ENCODE measurements around the gene VMO1.
"Not testable (repeated sequence)": the region's sequence is repeated elsewhere in the genome, so short reads cannot be mapped to it uniquely, and the experiment has no call there.

The VMO1 gene, protein sequence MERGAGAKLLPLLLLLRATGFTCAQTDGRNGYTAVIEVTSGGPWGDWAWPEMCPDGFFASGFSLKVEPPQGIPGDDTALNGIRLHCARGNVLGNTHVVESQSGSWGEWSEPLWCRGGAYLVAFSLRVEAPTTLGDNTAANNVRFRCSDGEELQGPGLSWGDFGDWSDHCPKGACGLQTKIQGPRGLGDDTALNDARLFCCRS

DNA sequence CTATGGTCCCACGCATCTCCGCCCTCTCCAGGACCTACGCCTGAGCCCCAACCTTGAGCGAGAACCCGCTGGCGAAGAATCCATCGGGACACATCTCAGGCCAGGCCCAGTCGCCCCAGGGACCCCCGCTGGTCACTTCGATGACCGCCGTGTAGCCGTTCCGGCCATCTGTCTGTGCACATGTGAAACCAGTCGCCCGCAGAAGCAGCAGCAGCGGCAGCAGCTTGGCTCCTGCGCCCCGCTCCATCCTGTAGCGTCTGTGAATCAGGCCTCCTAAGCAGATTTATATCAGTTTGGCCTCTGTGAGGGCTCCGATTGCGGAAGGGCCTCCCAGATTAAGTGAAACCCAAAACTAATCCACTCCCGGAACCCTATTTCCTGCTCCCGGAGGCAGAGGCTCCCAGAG lies at the start of gene VMO1:
TSS of gene VMO1 (minus strand) at position 259 of the 406 bp plus-strand sequence. CDS start at position 247, 12 bp downstream.
- DNase-seq (ENCODE audit: insufficient read length, low spot score) = no peak
- FAIRE-seq = no peak

- DNase-seq (ENCODE audit: insufficient read length, low spot score) (no peak), FAIRE-seq (no peak)
These were observed 48.5 kb upstream of the VMO1 start for GRCh38 chr17:4834681-4835020.

DNA sequence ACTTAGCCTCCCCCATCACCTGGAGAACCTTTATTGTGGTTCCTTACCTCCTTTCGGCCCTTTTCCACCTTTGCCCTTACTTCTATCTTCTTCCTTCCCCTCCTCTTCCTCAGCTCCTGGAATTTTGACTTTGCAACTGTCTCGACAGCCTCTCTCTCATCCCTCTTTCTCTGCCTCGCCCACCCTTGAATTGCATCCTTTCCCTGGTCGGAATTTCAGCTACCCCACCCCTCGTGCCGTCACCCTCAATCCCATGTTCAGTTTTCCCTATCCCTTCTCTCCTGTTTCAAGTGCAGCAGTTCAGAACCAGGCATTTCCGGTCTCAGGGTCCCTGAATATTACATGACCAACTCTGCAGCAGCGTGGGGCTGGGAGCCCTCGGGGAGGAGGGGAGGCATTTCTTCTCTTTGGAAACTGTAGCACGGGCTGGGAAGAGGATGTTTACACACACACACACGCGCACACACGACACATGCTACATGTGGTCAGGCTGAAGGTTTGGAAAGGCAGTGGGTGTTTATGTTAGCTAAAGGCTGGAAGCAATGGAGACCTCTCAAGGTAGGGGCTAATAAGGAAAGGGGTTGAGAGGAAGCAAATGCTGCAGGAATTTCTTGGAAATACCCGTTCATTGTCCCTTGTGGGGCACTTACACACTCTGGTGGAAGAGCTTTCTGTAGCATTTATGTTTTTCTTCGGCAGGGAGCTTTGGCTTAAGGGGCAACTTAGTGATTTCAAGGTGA lies 47.9 kb upstream of the VMO1 start:
- DNase-seq (ENCODE audit: insufficient read length, low spot score) (no peak), FAIRE-seq (no peak)

DNA sequence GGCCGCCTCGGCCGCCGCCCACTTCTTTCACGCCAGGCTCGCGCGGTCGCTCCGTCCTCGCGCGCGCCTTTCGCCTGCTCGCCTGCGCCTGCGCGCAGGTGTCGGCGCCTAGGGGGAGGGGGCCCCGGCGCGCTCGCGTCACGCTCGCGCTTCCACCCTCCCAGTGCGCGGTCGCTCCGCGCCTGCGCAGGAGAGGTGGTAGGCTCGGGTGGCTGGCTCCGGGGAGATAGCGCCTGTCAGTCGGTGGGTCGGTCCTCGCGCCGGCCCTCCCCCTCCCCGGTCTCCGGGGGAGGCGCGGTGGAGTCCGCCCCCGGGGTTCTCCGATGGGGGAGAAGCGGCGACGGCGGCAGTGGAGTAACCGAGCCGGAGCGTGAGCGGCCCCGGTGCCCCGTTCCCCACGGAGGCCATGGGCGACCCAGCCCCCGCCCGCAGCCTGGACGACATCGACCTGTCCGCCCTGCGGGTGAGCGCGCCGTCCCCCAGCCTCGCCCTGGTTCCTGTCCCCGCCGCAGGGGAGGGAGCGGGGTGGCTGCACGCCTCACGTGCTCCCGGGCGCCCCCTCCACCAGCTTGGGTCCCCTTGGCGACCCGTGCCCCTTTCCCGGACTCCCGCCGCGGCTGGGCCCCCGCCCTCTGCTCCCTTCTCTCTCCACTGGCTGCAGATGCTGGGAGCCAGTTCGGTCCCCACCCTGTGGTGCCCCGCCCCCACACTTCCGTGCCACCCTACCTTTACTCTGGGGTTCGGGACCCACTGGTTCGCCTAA lies 47.2 kb upstream of the VMO1 start, which contains the start of gene MINK1:
TSS of gene MINK1 (plus strand) at position 163 of the 763 bp plus-strand sequence. CDS start at position 407, 244 bp downstream.
- DNase-seq (ENCODE audit: insufficient read length, low spot score) (peak; percentile 95), FAIRE-seq (peak; percentile 78)

DNA sequence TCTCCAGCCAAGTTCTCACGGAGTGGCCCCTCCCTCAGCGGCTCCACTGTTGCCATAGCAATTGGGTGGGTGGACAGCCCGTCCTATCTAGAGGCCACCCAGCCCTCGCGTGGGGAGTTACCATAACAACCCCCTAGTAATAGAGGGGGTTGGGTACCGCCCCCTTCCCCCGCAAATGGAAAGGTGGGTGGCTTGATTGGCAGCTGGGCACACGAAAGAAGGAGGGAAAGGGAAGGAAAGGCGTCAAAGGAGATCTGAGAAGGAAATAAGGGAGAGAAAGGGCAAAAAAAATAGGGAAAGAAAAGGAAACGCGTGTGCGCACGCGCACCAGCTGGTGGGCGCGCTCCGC lies 46.6 kb upstream of the VMO1 start:
- not testable (repeated sequence) for DNase-seq (ENCODE audit: insufficient read length, low spot score); FAIRE-seq

DNA sequence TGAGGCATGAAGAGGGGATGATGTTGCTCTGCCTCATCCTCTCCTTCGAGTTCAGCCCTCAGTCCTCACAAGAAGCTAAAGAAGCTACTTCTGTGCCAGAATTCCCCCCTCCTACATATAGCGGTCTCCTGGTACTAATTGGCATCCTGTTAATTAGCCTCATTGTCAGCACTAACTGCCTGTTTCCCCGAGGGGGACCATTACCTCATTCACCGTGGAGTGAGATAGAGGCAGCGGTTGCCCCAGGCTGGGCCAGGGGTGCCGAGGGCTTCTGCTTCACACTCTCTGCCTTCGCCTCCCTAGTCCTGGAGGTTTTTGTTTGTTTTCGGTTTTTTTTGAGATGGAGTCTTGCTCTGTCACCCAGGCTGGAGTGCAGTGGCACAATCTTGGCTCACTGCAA lies 41.2 kb upstream of the VMO1 start:
- FAIRE-seq (no peak), DNase-seq (ENCODE audit: insufficient read length, low spot score) (no peak)

DNA sequence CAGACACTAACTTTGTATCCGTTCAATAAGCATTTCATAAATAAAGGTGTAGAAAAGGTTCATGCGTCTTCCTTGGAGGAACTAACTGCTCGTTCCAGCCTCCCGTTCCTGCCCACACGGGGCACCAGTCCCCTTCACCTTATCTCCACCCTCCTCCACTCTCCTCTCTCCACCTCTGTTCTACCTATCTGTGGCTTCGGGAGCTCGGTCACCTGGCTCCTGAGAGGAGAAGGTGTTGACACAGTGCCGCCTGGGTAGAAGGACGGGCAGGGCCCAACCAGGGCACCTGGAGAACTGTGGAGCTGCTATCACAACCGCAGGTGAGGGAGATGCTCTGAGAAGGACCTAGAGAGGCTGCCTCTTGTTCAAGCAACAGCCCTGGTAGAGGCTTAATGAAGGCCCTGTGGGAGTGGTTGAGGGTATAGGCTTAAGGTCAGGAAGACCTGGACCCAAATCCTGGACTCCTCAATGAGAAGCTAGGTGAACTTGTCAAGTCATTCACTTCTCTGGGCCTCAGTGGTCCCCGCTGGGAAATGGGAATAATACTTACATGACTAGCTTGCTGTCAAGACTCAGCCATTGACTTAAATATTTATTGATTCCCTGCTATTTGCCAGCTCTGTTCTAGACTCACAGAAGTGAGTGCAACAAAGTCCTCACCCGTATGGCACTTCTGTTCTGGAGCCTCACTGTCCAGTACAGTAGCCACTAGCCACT lies 37.4 kb upstream of the VMO1 start:
- FAIRE-seq = no peak
- DNase-seq (ENCODE audit: insufficient read length, low spot score) = no peak

DNA sequence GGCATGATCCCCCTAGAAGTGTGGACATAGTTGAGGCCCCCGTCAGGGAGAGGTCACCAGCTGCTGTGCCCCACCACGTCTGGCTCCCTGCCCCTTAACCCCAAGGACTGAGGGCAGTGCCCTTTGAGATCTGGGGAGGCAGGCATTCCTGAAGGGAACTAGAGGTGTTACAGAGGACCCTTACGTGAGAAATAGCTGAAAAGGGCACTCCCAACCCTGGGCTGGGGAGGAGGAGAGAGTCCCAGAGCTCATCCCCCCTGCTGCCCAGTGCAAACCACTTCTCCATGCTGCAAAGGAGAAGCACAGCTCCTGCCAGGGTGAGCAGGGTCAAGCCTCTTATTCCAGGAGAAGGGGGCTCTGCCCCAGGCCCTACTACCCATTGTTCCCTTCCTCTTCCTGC lies 36.7 kb upstream of the VMO1 start:
- DNase-seq (ENCODE audit: insufficient read length, low spot score) (no peak), FAIRE-seq (no peak)

GRCh38 chr17:4818276-4818675 lies 32.1 kb upstream of the VMO1 start:
- FAIRE-seq = no peak
- DNase-seq (ENCODE audit: insufficient read length, low spot score) = no peak

GRCh38 chr17:4816826-4817225 lies 30.7 kb upstream of the VMO1 start:
- DNase-seq (ENCODE audit: insufficient read length, low spot score) = no peak
- no peak for FAIRE-seq

GRCh38 chr17:4815043-4815675 lies 29.0 kb upstream of the VMO1 start:
- FAIRE-seq = no peak
- no peak for DNase-seq (ENCODE audit: insufficient read length, low spot score)

- DNase-seq (ENCODE audit: insufficient read length, low spot score) (no peak), FAIRE-seq (no peak)
These were observed 26.5 kb upstream of the VMO1 start for GRCh38 chr17:4812690-4813089.

- FAIRE-seq (no peak), DNase-seq (ENCODE audit: insufficient read length, low spot score) (no peak)
These were observed 25.3 kb upstream of the VMO1 start for GRCh38 chr17:4811471-4811870.

DNA sequence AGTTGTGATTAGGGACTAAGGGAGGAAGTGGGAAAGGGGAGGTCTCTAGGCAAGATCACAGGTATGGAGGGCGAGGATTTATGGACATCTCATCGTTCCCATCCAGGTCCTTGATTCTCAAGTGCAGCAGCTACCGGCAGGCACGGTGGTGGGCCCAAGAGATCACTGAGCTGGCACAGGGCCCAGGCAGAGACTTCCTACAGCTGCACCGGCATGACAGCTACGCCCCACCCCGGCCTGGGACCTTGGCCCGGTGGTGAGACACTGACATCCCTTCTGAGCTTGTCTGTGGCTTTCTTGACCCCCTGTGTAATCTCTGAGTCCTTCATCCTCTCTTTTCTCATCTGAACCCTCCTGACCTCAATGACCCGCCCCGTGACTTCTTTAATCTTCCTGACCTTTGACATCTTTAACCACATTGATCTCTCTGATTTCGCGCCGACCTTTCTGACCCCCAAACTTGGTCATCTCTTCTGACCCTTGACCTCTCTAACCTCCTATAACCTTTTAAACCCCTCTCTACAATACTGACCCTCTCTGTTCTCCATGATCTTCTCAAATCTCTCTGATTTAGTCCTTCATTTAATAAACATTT lies 24.6 kb upstream of the VMO1 start:
- FAIRE-seq = no peak
- no peak for DNase-seq (ENCODE audit: insufficient read length, low spot score)

GRCh38 chr17:4808378-4808767 lies 22.2 kb upstream of the VMO1 start:
- no peak for DNase-seq (ENCODE audit: insufficient read length, low spot score)
- no peak for FAIRE-seq

- DNase-seq (ENCODE audit: insufficient read length, low spot score) = no peak
These were observed 21.6 kb upstream of the VMO1 start for GRCh38 chr17:4807605-4808377.

GRCh38 chr17:4806777-4807604 lies 20.8 kb upstream of the VMO1 start, which contains the start of gene PLD2:
Gene PLD2 (plus strand): TSS chr17:4807152. CDS start chr17:4807773, 621 bp downstream.
- peak; percentile 69 for FAIRE-seq
- DNase-seq (ENCODE audit: insufficient read length, low spot score) = peak; percentile 100

More at GRCh38 chr17:4807605-4808377, 21.6 kb upstream of the VMO1 start:
- no peak for FAIRE-seq

DNA sequence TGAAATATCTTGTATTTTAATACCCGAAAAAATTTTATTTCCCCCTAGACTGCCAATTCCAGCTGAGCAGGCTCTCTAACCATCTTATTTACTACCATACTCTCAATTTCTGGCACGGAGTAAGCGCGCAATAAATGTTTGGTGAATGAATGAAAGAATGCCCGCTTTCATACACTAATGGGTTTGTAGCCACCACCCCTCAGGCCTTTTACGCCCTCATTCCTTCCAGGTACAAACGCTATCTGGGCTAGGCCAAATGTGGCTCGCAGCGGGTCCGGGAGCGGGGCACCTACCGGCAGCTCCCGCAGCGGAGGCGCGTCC lies 20.3 kb upstream of the VMO1 start:
- DNase-seq (ENCODE audit: insufficient read length, low spot score) (no peak), FAIRE-seq (peak; percentile 78)

GRCh38 chr17:4802228-4802627 lies 16.1 kb upstream of the VMO1 start, which contains the start of gene C17orf114:
Gene C17orf114 (minus strand): TSS chr17:4802328.
- DNase-seq (ENCODE audit: insufficient read length, low spot score) = no peak
- FAIRE-seq = no peak
